Measurements from ENCODE around the gene RBM44. TPM values are rescaled to one million over a fixed set of nuclear protein-coding genes. Genes with fewer than 3 reads are reported as not detected.

RBM44 gene
- total and polyA plus RNA-seq, 4 donors = 0.02 to 0.75 (median 0.15) TPM

DNA sequence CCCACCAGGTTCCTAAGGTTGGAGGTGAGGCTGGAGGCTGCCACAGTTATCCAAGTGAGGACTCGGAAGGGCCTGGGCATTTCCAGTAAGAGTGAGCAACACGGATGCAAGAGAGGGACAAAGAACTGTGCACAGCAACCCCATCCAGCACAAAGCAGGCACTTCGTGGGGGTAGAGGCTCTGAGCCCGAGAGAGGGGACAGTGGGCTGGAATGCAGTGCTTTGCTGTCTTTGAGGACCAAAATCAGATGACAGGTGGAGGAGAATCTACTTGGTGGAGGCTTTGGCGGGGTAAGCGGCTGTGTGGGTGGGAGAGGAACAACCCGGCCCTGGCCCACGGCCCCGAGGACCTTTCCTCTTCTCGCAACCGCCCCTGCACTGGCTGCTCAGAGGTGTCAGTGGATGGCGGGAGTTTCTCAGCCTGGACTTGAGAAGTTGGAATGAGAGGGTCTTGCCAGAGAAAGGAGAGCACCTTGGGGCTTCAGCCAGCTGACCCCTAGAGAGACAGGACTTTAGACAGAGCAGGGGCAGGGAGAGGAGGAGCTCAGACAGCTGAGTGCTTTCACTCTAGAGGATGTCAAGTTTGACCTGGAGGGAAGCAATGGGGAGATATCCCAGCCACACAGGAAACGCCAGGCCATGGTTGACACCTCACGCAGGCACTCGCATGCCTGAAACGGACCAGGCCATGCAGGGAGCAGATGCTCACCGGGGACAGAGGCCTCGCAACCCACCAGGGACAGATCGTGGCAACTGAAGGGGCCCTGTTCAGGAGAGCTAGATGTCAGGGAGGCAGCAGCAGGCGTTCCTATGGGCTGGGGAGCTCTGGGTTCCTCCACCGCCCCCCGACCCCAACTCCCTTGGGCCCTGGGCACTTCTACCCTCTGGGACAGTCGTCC is 72.4 kb downstream of the RBM44 start:
- H3K9me3 ChIP-seq (ENCODE audit: control insufficient read depth in 4 of 4, low read length in 3 of 4) = no peaks in the 10 kb centered on the region
- no peaks in the 10 kb centered on the region for H3K27me3 ChIP-seq (ENCODE audit: control insufficient read depth in 4 of 4, insufficient read depth in 4 of 4, low read length in 3 of 4)
- TF ChIP-seq JUND (IDR thresholded peaks at IDR 0.05) = no peak
- TF ChIP-seq NR2F2 (IDR thresholded peaks at IDR 0.05) = no peak
- no peak for TF ChIP-seq HNF4A (conservative IDR thresholded peaks at IDR 0.05)
- TF ChIP-seq EGR1 (IDR thresholded peaks at IDR 0.05; ENCODE audit: low read depth in 2 of 2) = no peak
- TF ChIP-seq, protein P1, sequence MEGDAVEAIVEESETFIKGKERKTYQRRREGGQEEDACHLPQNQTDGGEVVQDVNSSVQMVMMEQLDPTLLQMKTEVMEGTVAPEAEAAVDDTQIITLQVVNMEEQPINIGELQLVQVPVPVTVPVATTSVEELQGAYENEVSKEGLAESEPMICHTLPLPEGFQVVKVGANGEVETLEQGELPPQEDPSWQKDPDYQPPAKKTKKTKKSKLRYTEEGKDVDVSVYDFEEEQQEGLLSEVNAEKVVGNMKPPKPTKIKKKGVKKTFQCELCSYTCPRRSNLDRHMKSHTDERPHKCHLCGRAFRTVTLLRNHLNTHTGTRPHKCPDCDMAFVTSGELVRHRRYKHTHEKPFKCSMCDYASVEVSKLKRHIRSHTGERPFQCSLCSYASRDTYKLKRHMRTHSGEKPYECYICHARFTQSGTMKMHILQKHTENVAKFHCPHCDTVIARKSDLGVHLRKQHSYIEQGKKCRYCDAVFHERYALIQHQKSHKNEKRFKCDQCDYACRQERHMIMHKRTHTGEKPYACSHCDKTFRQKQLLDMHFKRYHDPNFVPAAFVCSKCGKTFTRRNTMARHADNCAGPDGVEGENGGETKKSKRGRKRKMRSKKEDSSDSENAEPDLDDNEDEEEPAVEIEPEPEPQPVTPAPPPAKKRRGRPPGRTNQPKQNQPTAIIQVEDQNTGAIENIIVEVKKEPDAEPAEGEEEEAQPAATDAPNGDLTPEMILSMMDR (IDR thresholded peaks at IDR 0.05; ENCODE audit: low read depth, low read length, missing input control) = no peak
- TF ChIP-seq FOXA2 (IDR thresholded peaks at IDR 0.05) = no peak
- TF ChIP-seq FOXA1 (IDR thresholded peaks at IDR 0.05) = no peak
- no peak for TF ChIP-seq SP1 (IDR thresholded peaks at IDR 0.05)
- no peak for TF ChIP-seq GABPA (IDR thresholded peaks at IDR 0.05 in 1 of 2, conservative IDR thresholded peaks at IDR 0.05 in 1 of 2)
- TF ChIP-seq, protein P2, sequence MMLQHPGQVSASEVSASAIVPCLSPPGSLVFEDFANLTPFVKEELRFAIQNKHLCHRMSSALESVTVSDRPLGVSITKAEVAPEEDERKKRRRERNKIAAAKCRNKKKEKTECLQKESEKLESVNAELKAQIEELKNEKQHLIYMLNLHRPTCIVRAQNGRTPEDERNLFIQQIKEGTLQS (IDR thresholded peaks at IDR 0.05) = no peak
- TF ChIP-seq RAD21 (IDR thresholded peaks at IDR 0.05) = no peak
- H3K4me1 ChIP-seq (ENCODE audit: control insufficient read depth in 4 of 4, insufficient read depth in 4 of 4, low read length in 3 of 4) = no peaks in the 10 kb centered on the region
- no peak overlapping the region for H3K9ac ChIP-seq (ENCODE audit: low read depth in 1 of 2, low read length in 2 of 2)
- H3K27ac ChIP-seq (ENCODE audit: low read depth in 1 of 2, low read length in 2 of 2) = no peak overlapping the region
- no peak overlapping the region for H3K4me3 ChIP-seq (ENCODE audit: low read depth in 1 of 3, low read length in 3 of 3)
- no peak for DNase-seq (ENCODE audit: low spot score)
- WGBS = 81% methylated on average over 23 of the region's 23 CpGs
- H3K36me3 ChIP-seq (ENCODE audit: control insufficient read depth in 4 of 4, insufficient read depth in 3 of 4, low read depth in 1 of 4, low read length in 3 of 4) = no peaks in the 10 kb centered on the region

DNA sequence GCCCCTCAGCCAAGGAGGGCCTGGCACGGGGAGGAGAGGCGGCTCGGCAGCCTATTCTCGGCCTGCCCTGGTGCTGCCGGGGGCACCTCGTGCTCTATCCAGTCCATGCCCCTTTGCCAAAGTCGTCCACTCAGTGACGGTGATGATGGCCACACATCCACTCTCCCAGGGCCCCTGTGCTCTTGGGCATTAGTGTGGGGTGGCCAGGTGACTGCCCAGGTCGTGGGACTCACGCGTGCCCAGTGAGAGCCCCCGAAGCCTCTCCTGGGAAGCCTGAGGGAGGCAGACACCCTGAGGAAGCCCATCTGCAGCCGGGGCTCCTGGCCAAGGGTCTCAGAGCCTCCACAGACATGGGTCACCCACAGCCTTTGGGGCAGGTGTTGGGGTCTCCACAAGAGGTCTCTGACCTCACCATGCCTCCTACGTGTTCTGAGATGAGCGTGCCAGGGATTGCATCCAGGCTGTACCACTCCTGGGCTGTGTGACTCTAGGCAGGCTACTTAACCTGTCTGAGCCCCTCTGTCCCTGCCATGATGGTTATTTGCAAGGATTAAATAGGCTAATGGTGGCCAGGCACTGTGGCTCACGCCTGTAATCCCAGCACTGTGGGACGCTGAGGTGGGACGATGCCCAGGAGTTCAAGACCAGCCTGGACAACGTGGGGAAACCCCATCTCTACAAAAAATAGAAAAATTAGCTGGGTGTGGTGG is 73.8 kb downstream of the RBM44 start:
- no peak for TF ChIP-seq JUND (IDR thresholded peaks at IDR 0.05)
- no peak for TF ChIP-seq FOXA1 (IDR thresholded peaks at IDR 0.05)
- TF ChIP-seq HNF4A (conservative IDR thresholded peaks at IDR 0.05) = no peak
- TF ChIP-seq SP1 (IDR thresholded peaks at IDR 0.05) = no peak
- no peak for TF ChIP-seq EGR1 (IDR thresholded peaks at IDR 0.05; ENCODE audit: low read depth in 2 of 2)
- TF ChIP-seq TAF1 (conservative IDR thresholded peaks at IDR 0.05) = no peak
- no peak for TF ChIP-seq YY1 (IDR thresholded peaks at IDR 0.05)
- TF ChIP-seq GABPA (IDR thresholded peaks at IDR 0.05 in 1 of 2, conservative IDR thresholded peaks at IDR 0.05 in 1 of 2) = no peak
- TF ChIP-seq, protein P3, sequence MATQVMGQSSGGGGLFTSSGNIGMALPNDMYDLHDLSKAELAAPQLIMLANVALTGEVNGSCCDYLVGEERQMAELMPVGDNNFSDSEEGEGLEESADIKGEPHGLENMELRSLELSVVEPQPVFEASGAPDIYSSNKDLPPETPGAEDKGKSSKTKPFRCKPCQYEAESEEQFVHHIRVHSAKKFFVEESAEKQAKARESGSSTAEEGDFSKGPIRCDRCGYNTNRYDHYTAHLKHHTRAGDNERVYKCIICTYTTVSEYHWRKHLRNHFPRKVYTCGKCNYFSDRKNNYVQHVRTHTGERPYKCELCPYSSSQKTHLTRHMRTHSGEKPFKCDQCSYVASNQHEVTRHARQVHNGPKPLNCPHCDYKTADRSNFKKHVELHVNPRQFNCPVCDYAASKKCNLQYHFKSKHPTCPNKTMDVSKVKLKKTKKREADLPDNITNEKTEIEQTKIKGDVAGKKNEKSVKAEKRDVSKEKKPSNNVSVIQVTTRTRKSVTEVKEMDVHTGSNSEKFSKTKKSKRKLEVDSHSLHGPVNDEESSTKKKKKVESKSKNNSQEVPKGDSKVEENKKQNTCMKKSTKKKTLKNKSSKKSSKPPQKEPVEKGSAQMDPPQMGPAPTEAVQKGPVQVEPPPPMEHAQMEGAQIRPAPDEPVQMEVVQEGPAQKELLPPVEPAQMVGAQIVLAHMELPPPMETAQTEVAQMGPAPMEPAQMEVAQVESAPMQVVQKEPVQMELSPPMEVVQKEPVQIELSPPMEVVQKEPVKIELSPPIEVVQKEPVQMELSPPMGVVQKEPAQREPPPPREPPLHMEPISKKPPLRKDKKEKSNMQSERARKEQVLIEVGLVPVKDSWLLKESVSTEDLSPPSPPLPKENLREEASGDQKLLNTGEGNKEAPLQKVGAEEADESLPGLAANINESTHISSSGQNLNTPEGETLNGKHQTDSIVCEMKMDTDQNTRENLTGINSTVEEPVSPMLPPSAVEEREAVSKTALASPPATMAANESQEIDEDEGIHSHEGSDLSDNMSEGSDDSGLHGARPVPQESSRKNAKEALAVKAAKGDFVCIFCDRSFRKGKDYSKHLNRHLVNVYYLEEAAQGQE (IDR thresholded peaks at IDR 0.05) = no peak
- TF ChIP-seq FOXA2 (IDR thresholded peaks at IDR 0.05) = no peak
- TF ChIP-seq, protein P4, sequence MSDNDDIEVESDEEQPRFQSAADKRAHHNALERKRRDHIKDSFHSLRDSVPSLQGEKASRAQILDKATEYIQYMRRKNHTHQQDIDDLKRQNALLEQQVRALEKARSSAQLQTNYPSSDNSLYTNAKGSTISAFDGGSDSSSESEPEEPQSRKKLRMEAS (IDR thresholded peaks at IDR 0.05) = no peak
- no peak for TF ChIP-seq RXRA (IDR thresholded peaks at IDR 0.05)
- no peak for TF ChIP-seq RAD21 (IDR thresholded peaks at IDR 0.05)
- no peak for TF ChIP-seq NR2F2 (IDR thresholded peaks at IDR 0.05)
- TF ChIP-seq, protein P5, sequence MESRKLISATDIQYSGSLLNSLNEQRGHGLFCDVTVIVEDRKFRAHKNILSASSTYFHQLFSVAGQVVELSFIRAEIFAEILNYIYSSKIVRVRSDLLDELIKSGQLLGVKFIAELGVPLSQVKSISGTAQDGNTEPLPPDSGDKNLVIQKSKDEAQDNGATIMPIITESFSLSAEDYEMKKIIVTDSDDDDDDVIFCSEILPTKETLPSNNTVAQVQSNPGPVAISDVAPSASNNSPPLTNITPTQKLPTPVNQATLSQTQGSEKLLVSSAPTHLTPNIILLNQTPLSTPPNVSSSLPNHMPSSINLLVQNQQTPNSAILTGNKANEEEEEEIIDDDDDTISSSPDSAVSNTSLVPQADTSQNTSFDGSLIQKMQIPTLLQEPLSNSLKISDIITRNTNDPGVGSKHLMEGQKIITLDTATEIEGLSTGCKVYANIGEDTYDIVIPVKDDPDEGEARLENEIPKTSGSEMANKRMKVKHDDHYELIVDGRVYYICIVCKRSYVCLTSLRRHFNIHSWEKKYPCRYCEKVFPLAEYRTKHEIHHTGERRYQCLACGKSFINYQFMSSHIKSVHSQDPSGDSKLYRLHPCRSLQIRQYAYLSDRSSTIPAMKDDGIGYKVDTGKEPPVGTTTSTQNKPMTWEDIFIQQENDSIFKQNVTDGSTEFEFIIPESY (IDR thresholded peaks at IDR 0.05) = no peak
- TF ChIP-seq, protein P1 (IDR thresholded peaks at IDR 0.05; ENCODE audit: low read depth, low read length, missing input control) = no peak
- no peak for TF ChIP-seq HNF4G (IDR thresholded peaks at IDR 0.05)
- TF ChIP-seq, protein P2 (IDR thresholded peaks at IDR 0.05) = no peak
- no peaks in the 10 kb centered on the region for H3K27me3 ChIP-seq (ENCODE audit: control insufficient read depth in 4 of 4, insufficient read depth in 4 of 4, low read length in 3 of 4)
- H3K27ac ChIP-seq (ENCODE audit: low read depth in 1 of 2, low read length in 2 of 2) = no peak overlapping the region
- no peak overlapping the region for H3K9ac ChIP-seq (ENCODE audit: low read depth in 1 of 2, low read length in 2 of 2)
- no peak for DNase-seq (ENCODE audit: low spot score)
- no peak overlapping the region for H3K4me3 ChIP-seq (ENCODE audit: low read depth in 1 of 3, low read length in 3 of 3)
- no peaks in the 10 kb centered on the region for H3K36me3 ChIP-seq (ENCODE audit: control insufficient read depth in 4 of 4, insufficient read depth in 3 of 4, low read depth in 1 of 4, low read length in 3 of 4)
- H3K4me1 ChIP-seq (ENCODE audit: control insufficient read depth in 4 of 4, insufficient read depth in 4 of 4, low read length in 3 of 4) = no peaks in the 10 kb centered on the region
- no peaks in the 10 kb centered on the region for H3K9me3 ChIP-seq (ENCODE audit: control insufficient read depth in 4 of 4, low read length in 3 of 4)
- 94% methylated on average over 19 of the region's 19 CpGs for WGBS
